Activated CD8-positive, alpha-beta memory T cell treated with anti-CD3 and anti-CD28 coated beads, Interleukin-2, amount 50 U/mL, for 1 hour (primary cell): ENCODE measurements around the gene CPLX3.

Source experiments
- DNase-seq: peaks from one replicate; pipeline ENCODE4 v3.0.0-alpha.2; 2020; ENCODE audit errors: extremely low read depth

The CPLX3 gene

DNA sequence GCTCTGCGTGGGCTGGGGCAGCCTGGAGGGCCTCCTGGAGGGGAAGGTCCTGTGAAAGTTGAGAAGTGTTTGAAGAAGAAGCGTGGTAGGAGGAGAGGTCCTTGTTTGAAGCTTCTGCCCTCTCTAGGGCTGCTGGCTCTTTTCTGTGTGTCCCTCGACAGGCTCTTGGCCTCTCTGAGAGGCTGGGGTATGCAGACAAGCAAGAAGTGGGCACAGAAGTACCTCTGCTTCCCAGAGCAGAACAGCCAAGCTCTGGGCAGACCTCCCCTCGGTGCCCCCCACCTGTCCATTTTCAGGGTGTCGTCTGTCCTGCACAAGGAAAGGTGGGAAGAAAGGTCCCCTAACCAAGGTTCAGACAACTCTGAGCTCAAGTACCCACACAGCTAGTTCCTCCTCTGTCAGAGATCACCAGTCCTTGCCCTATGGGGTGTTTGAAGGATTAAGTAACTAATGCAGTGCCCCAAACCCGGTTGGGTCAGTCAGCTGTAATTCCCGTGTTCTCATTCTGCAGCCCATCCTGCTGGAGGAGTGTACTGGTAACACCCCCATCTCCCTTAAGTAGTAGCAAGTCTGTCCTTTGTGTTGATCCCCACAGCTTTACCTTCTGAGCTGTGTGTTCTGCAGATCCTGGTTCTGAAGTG is 38.3 kb upstream of the CPLX3 start:
- DNase-seq: no peak

DNA sequence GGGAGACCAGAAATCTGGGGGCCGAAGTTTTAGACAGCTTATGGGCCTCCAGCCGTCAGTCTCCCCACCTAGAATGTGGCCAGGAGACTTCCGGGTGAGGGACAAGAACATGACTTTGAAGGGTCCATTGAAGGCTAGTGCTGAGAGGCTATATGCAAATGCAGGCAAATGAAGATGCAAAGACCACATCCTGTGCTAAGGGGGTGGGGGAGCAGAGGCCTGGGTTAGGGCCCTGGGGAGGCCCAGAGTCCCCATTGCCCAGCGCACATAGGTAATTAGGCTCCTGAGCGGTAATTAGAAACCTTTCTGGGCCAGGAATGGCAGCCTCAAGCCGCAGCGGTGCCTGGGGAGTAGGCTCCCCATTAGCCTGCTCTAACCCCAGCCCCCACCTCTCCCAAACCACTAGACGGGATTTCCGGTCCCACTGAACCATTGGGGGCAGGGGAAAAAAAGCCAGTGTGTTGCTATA is 37.7 kb upstream of the CPLX3 start:
- DNase-seq: no peak

- DNase-seq: no peak
These were observed 37.2 kb upstream of the CPLX3 start for GRCh38 chr15:74789171-74789631.

DNA sequence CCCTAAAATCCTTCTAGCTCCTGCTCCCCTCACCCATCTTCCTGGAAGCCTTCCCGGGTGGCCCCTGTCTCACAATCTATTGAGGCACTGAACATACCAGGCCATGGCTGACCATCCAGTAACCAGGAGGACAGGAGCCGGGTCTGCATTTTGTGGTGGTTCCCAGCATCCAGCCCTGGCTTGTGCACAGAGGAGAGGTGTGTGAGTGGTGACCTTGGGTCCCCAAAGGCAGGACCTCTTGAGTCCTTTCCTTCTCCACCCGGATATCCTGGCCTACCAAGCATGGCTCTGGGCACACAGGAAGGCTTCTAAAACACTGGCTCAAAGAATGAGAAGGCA is 36.7 kb upstream of the CPLX3 start:
- no peak for DNase-seq

GRCh38 chr15:74790080-74790916 is 36.1 kb upstream of the CPLX3 start:
- no peak for DNase-seq

- no peak for DNase-seq
These were observed 35.4 kb upstream of the CPLX3 start for GRCh38 chr15:74791007-74791406.

DNA sequence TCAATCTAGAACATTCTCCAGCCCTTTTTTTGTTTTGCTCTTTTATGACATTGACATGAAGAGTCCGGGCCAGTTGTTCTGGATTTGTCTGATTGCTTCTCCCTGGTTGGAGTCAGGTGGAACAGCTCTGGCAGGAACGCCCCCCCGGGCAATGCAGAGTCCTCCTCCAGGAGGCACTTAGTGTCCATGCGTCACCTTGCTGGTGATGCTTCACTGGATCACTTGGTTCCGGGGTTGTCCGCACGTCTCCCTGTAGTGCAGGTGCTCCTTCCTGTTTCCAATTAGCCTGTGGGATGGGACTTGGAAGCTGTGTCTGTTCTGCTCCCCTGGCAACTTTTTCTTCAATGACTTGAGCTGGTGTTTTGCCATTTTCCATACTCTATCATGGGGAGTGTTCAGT is 34.8 kb upstream of the CPLX3 start:
- no peak for DNase-seq

DNA sequence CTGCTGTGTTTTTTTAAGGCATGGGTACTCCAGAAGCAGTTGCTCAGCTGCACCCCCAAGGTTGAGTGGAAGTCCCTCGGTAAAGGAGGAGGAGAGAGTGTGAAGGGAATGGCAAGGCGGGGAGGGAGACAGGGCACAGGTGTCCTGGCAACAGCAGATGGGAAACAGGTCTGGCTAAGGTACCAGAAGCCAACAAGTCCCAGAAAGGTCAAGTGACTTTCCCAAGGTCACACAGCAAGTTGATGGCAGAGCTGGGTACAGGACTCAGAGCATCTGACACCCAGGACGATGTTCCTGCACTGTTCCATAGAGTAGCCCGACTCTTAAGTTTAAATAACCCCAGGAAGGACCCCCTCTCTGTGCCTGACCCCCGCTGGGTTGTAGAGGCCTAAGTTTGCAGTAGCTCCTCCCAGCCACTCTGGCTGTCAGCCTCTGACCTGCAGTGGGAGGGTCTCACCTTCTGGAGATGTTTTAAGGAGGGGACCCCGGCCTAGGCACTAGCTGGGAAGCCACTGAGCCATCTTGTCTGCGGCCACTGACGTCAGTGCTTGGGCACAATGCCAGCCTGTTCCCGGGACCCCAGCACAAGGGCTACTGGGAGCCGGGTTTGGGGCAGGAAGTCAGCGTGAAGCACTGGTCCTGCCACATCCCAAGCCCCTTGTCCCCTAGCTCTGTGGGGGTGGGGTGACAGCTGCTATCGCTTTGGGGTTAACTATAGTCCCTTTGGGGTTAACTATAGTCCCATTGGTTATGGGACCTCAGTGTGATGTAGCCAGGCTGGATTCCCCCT is 34.0 kb upstream of the CPLX3 start:
- no peak for DNase-seq

DNA sequence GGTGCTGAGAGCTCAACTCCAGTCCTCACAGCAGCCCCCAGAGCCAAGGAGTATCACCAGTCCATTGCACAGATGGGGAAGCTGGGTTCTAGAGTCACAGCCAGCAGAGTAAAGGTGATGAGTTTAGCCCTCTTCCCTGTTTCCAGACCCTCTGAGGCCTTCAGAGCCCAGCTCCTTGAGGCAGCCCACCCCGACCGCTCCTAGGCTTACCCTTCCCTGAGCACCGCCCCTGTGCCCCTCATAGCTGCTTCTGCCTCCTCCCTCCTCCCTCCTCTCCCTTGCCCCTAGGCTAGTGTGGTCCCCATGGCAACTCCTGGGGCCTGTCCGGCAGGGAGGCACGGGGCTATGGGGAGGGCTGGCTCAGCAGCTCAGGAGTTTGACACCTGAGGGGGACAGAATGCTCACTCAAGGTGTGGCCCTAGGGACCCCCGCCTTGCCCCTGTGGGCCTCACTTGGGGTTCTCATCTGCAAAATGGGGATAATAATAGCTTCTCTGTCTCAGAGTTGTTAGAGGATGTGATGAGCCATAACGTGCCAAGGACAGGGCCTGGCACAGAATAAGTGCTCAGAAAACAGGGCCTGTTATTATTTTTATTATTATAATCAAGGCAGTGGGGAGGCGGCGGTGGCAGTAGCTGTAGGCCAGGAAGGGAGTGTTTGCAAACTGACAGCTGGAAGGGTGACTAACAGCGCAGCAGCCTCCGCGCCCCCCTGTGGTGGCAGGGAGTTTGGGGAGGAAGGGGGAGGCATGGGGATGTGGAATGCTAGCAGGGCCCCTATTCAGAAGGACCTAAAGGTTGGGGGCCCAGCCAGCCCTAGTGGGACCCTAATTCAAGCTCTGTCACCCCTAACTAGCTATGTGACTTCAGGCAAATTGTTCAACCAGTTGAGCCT is 33.0 kb upstream of the CPLX3 start:
- no peak for DNase-seq

- DNase-seq: no peak
These were observed 32.0 kb upstream of the CPLX3 start for GRCh38 chr15:74794248-74794969.

DNA sequence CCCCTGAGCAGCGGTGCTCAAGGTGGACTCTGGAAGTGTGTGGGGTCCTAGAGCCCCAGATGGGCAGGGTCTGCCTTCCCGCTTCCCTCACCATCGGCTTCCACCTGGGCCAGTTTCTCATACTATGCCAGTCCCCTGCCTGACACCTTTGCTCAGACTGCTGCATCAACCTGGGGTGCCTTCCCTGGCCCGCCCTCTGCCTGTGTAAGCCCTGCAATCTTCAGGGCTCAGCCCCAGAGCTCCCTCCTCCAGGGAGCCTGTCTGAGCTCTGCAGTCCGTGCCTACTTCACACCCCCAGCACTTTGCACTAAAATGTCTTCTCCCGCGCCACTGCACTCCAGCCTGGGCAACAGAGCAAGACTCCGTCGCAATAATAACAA is 31.5 kb upstream of the CPLX3 start:
- DNase-seq: no peak

DNA sequence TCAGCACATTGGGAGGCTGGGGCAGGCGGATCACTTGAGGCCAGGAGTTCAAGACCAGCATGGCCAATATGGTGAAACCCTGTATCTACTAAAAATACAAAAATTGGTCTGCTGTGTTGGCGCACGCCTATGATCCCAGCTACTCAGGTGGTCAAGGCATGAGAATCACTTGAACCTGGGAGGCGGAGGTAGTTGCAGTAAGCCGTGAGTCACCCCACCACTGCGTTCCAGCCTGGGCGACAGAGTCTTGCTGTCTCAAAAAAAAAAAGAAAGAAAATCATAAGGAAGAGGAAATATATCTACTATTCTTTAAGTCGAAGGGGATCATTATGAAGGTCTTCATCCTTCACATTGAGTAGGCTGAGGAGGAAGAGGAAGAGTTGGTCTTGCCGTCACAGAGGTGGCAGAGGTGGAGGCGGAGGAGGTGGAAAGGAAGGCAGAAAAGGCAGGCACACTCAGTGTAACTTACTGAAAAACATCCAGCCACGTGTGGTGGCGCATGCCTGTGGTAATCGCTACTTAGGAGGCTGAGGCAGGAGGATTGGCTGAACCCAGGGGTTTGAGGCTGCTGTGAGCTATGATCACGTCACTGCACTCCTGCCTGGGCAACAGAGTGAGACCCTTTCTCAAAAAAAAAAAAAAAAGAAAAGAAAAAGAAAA is 30.3 kb upstream of the CPLX3 start:
- no peak for DNase-seq

GRCh38 chr15:74798388-74799254 is 27.8 kb upstream of the CPLX3 start:
- no peak for DNase-seq

DNA sequence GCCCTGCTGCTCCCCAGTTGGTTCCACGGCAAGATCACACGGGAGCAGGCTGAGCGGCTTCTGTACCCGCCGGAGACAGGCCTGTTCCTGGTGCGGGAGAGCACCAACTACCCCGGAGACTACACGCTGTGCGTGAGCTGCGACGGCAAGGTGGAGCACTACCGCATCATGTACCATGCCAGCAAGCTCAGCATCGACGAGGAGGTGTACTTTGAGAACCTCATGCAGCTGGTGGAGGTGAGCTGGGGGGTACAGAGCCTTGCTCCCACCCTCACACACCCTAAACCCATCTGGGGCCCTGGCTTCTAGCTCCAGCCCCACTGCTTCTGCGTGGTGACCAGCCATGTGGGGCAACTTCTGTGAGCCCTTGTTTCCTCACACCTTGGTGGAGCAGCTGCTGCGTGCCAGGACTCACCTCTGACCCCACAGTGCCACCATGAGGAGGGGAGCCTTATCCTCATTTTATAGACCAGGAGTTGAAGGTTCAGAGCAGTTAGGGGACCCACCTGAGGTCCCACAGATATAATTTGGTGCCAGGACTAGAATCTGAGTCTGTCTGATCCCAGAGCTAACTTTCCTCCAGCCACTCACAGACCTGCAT is 27.1 kb upstream of the CPLX3 start:
- DNase-seq: no peak

- DNase-seq: no peak
These were observed 26.4 kb upstream of the CPLX3 start for GRCh38 chr15:74799856-74800558.

GRCh38 chr15:74800559-74801094 is 25.8 kb upstream of the CPLX3 start:
- no peak for DNase-seq

DNA sequence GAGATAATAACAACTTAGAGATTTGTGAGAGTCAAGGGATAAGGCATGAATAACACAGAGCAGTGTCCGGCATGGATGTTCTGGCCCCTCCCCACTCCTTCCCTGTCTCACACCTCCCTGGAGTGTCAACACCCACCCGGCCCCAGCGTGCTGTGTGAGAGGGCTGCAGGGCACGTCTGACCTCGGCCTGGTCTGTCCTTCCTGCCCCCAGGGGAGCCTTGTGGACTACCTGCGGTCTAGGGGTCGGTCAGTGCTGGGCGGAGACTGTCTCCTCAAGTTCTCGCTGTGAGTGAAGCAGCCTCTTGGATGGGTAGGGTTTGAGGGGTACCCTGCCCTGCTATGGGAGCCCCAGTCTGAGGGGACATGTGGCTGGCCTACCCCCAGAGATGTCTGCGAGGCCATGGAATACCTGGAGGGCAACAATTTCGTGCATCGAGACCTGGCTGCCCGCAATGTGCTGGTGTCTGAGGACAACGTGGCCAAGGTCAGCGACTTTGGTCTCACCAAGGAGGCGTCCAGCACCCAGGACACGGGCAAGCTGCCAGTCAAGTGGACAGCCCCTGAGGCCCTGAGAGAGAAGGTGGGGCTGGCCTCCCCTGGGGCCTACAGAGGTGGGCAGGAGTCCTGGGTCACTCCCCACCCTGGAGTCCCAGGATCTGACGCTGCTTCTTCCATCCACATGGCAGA is 25.0 kb upstream of the CPLX3 start:
- DNase-seq: no peak
